HG03521 (cell line): ENCODE results near the gene RNF38.
"Not testable (repeated sequence)": the region's sequence is repeated elsewhere in the genome, so short reads cannot be mapped to it uniquely, and the experiment has no call there.

Experiments used
- ATAC-seq: cut with Tn5 transposase; IDR thresholded peaks from one replicate; pipeline ENCODE4 v1.9.1; 2021; ENCODE audit warnings: mild to moderate bottlenecking, moderate library complexity; ENCODE audit not compliant: unreplicated experiment

RNF38 gene

GRCh38 chr9:36337002-36337401, 63.1 kb downstream of the RNF38 start:
- no peak for ATAC-seq

- no peak for ATAC-seq
Measured at GRCh38 chr9:36336131-36336907, 63.8 kb downstream of the RNF38 start.

- ATAC-seq: no peak
Measured at GRCh38 chr9:36332006-36332405, 68.1 kb downstream of the RNF38 start.

GRCh38 chr9:36328798-36329411, 71.2 kb downstream of the RNF38 start:
- ATAC-seq: no peak

- no peak for ATAC-seq
Measured at GRCh38 chr9:36325081-36325828, 74.8 kb downstream of the RNF38 start.

- ATAC-seq: no peak
Measured at GRCh38 chr9:36323926-36324325, 76.1 kb downstream of the RNF38 start.

GRCh38 chr9:36322462-36322861, 77.6 kb downstream of the RNF38 start:
- ATAC-seq: no peak

DNA sequence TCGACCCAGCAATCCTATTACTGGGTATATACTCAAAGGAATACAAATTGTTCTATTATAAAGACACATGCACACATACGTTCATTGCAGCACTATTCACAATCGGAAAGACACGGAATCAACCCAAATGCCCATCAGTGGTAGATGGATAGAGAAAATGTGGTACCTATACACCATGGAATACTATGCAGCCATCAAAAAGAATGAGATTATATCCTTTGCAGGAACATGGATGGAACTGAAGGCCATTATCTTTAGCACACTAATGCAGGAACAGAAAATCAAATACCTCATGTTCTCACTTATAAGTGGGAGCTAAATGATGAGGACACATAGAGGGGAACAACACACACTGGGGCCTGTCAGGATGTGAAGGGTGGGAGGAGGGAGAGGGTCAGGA, 78.2 kb downstream of the RNF38 start:
- not testable (repeated sequence) for ATAC-seq

GRCh38 chr9:36320466-36320865, 79.6 kb downstream of the RNF38 start:
- no peak for ATAC-seq

DNA sequence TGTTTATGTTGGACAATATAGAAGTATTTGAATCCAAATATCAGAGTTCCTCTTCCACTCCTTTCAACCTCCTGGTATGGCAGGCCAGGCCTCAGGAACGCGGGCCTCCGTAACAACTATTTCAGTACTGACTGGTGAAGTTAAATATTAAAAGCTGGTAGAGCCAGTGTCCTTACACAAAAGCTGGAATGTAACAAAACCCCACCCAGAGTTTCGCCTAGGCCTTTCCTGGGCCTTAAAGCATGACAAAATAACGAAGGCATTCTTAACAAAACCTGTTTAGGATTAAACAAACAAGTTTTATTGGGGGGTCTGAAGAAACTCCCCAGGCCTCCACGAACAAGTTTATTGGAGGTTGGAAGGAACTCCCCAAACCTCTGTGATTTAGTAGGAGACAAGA, 80.3 kb downstream of the RNF38 start:
- ATAC-seq: no peak

DNA sequence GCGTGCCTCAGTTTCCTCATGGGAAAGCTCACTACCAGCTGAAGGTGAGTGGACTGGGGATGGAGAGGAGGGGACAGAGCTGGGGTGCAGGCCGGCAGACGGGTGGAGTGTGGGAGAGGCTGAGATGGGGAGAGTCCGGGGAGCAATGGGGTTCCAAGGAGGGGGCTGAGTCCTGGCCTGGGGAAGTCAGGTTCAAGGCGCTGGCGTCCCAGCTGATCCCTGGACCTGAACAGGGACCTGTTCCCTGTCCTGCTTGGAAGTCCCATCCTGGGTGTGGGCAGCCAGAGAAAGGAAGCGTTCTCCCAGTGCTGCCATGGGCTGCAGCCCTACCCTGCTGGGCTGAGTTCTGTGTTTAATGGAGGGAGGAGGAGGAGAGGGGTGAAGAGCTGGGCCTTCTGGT, 80.9 kb downstream of the RNF38 start:
- ATAC-seq: no peak

GRCh38 chr9:36318212-36318802, 81.8 kb downstream of the RNF38 start:
- no peak for ATAC-seq

DNA sequence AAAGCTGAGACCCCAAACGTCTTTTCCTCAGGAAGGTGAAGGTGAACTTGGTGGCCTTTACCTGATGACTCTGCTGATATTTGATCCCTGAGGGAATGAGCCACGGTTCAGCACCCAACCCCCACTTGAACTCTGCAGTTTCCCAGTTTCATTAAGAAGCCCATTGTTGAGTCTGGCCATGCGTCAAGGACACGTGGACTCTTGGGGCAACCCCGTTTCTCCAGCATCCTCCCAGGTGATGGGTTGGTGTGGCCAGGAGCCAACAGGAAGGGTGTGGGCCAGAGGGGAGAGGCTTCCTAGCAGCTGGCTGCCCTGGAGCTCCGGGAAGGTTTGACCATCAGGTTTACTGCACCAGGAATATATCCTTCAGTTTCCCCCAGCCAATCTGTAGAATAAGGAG, 82.3 kb downstream of the RNF38 start:
- no peak for ATAC-seq

DNA sequence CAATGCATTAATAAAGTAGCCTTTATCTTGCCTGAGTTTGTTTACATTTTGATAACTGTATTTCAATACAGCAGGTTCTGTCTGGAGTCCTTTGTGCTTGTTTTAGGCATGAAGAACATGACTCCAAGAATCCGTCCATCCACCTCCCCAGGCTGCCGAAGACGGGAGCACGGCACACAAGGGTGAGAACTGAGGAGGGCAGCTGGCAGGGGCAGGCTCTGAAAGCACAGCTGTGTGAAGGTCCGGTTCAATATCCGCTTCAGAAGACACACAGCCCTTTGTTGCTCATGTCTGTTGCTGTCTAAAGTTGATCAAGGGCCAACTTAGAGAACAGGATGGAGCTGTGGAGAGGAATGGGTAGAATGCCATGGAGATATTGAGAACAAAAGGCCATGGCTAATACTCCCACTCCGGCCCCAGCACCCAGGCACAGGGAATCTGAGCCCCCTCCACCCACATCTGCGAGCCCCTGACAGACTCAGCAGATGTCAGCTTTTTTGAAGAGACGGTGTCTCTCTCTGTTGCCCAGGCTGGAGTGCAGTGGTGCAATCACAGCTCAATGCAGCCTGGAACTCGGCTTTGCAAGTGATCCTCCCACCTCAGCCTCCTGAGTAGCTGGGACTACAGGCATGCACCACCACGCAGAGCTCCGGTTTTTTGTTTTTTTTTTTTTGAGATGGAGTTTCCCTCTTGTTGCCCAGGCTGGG, 83.3 kb downstream of the RNF38 start:
- no peak for ATAC-seq

DNA sequence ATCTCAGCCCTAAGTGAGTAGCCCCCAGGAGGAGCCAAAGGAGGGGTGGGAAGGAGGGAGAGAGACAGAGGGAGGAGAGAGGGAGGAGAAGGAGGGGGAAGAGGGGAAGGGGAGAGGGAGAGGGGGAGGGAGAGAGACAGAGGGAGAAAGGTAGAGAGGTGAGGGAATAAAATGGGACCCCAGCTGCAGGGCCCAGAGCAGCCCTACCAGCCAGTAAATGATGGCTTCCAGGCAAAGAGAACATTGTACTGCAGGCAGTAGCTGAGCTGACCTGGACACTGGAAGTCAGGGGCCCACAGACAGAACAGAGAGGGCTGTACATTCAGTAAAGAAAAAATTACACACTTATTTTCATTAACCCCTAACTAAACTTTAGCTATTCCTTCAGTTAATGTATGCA, 84.0 kb downstream of the RNF38 start:
- no peak for ATAC-seq

GRCh38 chr9:36315283-36315682, 84.8 kb downstream of the RNF38 start:
- ATAC-seq: no peak

GRCh38 chr9:36314740-36315139, 85.3 kb downstream of the RNF38 start:
- no peak for ATAC-seq

GRCh38 chr9:36306471-36307306, 93.4 kb downstream of the RNF38 start:
- ATAC-seq: no peak

DNA sequence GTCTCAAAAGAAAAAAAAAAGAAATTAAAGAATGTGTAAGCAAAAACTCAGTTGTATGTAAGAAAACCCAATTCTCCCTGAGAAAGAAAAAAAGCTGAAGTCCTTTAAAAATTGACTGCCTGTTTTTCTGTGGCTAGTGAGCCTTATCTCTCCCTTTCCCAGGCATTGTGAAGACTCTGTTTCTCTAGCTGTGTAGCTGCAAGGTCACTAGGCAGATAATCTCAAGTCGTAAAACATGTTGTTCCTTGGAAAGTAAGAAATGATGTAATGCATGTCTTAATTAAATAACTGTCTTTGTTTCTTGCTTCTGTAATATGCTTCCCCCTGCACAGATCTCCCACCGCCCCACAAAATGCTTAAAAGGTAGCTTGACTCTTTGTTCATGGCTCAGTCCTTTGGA, 95.7 kb downstream of the RNF38 start:
- ATAC-seq: not testable (repeated sequence)

DNA sequence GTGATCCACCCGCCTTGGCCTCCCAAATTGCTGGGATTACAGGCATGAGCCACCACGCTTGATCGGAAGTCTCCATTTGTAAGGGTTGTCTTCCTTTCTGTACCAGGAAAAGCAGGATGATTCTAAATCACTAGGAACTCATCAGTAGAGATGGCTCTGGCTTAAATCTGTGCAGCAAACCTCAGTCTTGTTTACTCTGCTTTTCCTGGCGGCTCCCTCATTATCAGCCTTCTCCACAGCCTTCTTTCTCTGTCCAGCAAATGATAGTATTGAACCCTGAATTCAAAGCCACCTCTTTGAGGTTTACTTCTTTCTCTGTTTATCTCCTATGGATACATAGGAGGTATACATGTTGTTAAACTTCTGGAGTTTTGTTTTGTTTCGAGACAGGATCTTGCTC, 98.8 kb downstream of the RNF38 start:
- no peak for ATAC-seq
